Measurements from ENCODE around the gene DCLK1.

The DCLK1 gene

DNA sequence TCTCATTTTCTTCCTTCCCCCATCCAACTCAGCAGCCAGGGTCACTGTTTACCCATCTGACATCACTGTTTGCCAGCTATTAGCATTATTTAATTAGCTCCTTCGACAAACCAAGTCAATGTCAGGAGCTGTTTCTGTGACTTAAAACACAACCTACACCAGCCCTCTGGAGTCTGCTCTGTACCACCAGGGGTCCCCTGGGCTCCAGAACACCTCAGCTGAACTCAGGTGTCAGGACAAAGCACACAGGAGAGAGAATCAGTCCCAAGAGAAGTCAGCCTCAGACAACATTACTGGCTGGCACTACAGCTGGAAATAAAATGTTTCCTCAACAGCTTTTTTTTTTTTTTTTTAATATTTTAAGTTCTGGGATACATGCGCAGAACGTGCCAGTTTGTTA lies 45.1 kb downstream of the DCLK1 start:
- DNase-seq (ENCODE audit: low read depth), result no peak

DNA sequence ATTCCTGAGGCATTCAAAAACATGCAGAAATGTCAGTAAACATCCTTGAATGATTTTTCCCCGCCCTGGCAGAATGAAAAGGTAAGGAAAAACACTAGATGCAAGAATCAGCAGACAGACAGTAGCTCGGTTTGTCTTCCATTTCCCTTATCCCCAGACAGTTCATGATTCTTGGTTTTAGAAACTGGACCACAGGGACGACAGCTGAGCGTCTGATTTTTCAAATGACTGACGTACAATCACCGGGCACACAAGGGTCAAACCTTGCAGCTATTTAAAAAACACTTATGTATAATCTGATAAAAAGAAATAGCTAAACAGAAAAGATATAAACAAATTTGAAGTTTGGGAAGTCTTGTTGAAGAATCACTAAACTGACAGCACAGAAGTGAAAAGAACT lies 47.1 kb downstream of the DCLK1 start:
- no peak for DNase-seq (ENCODE audit: low read depth)

DNA sequence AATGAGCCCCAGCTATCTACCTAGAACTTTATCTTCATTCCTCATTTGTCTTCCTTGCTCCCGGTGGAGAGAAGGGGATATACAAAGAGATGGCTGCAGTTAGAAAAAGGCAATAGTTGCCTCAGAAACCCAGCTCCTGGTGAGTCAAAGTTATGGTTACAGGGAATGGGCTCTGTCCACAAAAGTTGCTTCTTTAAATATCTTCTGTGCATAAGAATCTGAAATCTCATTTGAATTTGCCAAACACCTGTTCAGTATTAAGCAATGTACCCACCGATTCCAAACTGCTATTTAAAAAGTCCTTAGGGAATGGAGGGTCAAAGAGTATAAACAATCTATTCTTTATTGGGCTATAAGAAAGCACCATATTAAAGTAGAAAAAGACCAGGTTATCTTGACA lies 48.4 kb downstream of the DCLK1 start:
- DNase-seq (ENCODE audit: low read depth), result no peak

DNA sequence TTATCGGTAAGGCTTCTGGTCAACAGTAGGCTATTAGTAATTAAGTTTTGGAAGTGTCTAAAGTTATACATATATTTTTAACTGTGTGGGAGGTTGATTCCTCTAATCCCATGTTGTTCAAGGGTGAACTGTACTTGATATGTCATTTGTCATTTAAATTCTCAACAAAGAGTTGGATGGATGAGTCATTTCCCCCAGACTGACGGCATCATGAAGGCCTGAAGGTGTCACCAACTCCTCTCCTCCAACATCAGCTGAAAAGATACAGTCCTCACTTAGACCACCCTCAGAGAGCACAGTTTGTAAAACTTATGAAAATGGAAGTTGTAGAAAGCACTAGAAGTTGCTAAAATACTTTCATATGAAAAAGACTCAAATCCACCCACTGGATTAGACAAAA lies 48.8 kb downstream of the DCLK1 start:
- DNase-seq (ENCODE audit: low read depth), result no peak

DNA sequence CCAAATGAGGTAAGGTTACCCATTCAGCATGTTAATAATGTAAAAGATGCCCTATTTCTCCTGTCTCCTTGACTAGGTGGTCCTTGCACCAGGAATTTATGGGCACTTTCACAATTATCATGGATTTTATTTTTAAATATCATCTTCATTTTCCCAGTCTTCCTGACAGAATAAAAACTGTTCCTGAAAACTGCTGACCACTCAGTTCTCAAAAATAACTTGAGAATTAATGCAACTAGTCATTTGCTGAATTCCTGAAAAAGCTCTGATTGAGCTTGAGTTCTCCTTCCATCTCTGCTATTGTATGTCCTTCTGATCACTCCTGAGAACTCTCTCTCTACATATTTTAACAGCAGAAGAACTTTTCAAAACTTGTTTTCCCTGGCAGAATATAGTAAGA lies 55.0 kb downstream of the DCLK1 start:
- DNase-seq (ENCODE audit: low read depth), result no peak

DNA sequence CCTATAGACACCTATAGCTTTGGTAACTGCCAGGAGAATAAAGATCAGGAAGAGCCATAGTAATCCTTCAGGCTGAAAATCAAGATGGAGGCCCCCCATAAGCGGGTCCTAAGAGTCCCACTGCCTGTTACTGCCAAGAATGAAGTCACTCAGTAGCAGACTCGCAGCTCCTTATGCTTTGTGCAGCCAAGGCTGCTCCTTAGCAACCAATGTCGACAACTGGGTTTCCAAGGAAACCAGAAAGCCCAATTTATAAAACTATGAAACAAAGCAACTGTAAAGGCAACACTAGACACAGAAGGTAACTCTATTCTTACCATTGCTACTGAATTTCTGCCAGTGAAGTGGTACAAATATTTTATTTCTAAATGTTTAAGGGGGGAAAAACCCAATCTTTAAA lies 56.5 kb downstream of the DCLK1 start:
- no peak for DNase-seq (ENCODE audit: low read depth)

DNA sequence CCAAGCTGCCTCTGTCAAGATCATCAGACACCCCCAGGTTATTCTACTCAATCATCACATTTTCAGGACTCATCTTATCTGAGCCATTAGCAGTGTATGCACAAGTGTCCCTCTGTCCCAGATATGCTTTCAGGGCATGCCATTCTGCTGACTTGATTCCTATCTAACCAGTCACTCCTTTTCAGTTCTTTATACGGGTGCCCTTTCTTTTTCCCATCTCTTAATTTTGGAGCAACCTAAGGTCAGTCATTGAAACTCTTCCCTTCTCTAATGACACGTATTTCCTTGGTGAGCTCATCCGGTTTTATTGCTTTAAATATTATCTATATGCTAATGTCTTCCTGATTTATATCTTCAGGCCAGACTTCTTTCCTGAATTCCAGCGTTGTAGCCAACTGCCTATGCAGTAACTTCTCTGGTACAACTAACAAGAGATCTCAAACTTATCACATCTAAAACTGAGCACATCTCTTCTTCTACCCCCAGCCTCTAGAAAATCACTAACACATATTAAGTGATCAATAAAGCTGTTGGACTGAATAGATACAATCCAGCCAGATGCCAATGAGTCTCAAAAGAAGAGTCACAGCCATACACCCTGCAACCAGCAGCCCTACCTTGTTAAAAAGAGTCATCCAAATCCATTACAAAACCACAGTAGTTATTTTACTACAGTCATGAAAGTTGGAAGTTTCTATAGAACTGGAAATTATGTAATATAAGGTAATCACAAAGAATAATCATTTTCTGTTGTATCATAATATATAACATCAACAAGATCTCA lies 58.8 kb downstream of the DCLK1 start:
- DNase-seq (ENCODE audit: low read depth), result no peak

DNA sequence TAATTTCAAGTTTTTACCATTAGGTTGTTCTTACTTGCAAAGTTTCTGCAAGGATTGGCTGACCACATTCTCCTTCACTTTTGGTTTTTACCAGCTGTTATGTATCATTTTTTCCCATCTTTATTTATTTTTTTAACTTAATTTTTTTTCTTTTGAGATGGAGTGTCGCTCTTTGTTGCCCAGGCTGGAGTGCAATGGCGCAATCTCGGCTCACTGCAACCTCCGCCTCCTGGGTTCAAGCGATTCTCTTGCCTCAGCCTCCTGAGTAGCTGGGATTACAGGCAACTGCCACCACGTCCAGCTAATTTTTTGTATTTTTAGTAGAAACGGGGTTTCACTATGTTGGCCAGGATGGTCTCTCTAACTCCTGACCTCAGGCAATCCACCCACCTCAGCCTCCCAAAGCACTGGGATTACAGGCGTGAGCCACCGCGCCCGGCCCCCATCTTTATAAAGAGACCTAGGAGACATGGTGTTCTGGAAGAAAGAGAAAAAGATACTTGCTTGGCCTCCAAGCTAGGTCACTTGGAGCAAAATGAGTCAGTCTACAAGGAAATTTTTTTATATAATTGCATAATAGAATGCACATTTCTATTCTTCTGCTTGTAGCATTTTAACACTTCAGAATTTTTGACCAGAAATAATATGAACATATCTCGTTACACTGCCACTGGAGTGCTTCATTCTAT lies 60.5 kb downstream of the DCLK1 start:
- peak; percentile 39 for DNase-seq (ENCODE audit: low read depth)

DNA sequence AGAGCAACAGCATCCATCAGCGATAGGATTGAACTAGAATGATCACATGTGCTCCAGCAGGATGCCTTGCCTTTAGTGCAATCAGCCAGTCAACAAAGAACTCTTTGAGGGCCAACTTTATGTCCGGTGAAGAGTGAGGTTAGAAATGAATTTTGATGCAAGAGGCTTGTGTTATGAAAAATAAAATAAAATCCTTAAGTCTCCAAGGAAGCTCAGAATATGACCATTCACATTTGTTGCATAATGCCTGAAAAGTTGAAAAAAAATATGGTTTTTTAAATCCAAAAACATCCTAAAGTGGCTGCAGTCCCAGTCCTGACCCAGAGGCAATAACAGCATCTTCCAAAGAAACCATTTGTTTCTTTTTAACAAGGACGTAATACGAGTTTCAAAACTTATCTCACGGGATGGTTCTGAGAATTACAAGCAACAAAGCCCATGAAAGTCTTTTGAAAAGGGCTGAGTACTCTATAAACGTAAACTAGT lies 61.3 kb downstream of the DCLK1 start:
- peak; percentile 80 for DNase-seq (ENCODE audit: low read depth)

DNA sequence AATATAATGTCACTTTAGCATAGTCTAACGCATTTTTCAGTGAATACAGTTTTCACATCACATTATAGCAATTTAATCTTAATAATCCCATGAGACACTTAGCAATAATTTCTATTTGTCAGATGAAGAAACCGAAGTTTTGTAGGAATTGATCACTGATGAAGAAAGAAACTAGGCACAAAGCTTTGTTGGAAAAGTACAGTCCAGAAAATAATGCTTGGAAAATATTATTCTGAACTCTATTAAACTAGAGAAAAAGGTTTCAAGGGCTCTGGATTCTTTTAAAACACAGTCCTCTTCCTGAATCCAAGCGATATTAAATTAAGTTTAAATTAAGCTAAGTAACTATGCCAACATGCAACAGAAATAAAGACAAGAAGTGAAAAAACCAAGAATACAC lies 62.2 kb downstream of the DCLK1 start:
- no peak for DNase-seq (ENCODE audit: low read depth)

DNA sequence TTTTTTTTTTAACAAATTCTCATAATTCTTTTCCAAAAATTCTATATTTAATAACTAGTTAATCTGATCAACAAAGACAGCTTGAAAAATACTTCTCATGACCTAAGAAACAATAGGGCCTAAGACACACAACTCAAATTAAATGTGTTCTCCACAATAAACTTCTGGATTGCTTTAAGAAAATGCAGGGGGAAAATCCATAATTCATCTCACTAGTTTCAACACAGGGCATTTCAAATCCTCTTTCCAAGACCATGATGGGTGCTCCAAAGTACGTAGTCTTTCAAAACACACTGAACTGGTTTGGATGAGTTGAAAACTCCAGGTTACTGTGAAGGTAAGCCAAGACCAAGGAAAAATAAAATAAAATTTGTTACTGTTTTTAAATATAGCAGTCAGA lies 62.6 kb downstream of the DCLK1 start:
- no peak for DNase-seq (ENCODE audit: low read depth)

DNA sequence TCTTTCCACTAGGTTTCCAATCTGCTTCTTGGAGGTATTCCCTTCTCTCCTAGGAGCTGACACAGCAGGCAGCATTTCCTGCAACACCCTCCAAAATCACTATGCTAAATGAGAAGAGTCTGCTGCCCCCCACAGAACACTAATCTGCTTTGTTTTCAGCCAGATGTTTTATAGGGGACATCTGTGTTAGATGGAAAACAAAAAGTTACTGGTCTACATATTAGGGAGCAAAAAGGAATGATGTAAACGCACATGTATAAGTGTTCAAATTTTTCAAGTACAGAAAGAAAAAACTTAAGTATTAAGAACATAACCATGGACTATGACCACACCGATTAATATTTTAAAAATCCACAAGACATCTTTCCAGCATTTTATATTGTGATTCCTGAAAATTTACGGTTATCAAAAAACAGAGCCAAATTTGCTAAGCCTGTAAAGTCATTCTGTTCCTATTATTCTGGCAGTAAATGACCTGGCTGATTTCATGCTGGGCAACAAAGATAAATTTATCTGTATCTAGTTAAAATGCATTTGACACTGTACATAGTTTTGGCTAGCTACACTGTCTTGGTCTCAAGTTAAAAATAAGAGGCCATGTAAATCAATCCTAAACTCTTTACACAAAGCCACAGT lies 63.3 kb downstream of the DCLK1 start:
- DNase-seq (ENCODE audit: low read depth), result no peak

DNA sequence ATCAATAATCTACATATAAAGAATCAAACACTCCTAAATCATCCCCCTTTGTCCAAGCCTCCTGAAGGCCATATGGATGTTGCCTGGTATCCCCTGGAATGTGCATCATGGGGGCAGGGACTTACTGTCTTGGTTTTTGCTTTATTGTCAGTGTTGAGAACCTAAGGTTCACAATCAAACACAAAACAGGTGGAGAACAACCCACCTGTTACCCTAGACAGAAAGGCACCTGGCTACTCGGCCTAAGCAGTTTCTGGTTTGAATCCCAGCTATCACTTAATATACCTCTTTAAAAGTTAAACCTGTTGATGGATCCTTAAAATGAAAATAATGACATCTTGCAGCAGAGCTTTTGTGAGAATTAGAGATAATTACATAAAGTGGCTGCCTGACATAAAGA lies 68.9 kb downstream of the DCLK1 start:
- no peak for DNase-seq (ENCODE audit: low read depth)

DNA sequence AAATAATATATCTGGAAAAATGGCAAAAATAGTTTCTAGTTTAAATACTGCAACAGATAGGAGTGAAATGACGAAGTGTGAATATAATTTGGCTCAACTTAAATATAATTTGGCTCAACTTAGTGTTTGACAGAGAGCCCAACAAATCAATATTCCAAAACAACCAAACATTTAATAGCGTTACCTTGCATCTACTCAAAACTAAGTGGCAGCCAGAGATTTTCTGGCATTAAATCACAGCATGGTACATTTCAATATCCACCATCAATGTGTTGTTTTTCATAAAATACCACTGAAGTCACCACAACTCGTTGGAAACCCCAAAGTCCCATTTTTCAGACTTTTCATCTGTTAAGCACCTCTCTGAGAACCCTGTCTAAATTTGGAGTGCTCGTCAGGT lies 69.6 kb downstream of the DCLK1 start:
- no peak for DNase-seq (ENCODE audit: low read depth)

DNA sequence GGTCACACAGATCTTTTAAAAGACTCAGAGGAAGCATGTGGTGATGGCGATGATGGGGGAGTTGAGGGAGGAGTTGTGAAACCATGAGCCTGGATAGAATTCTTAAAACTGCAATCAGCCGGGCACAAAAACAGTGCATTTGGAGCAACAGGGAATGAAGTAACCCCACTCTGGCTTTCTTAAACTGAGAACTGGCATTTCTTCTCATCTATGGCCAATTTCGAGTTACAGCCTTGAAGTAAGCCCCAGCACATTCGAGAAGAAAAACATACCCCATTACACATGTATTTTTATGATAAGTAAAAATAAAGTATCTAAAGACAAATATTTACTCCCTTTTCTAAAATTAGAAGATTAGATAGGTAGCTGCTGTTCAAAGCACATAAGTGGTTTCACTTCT lies 70.1 kb downstream of the DCLK1 start:
- no peak for DNase-seq (ENCODE audit: low read depth)

DNA sequence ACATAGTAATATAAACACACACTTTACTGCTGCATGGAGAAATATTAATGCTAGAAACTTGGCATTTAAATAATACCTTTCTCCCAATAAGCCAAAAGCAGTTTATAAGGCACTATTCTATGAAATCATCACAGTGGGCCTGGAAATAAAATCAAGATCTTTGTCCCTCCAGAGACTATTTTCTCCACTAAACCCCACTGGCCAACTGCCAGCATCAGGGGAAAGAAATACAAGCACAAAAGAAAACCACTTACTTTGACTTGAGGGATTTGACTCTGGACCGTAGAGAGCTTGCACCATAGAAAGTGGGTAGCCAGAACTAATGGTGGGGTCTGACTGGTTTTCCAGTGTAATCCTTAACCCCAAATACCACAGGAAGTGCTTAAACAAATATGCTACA lies 71.9 kb downstream of the DCLK1 start:
- no peak for DNase-seq (ENCODE audit: low read depth)

DNA sequence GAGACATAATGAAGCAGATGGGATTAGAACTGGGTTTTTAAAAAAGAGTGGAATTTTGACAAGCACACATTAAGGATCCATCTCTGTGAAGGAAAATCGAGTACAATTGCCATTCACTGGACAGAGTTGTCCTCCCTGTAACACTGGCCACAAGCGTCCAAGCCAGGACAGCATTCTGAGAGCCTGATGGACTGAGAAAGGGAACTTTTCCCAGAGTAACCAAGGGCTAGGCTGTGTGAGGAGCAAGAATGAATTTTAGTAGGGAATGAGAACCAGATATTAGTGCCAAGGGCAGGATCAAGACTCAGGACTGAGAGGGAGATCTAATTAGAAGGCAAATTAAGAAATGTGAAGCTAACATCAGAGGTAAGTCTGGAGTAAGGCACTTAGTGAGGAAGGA lies 73.1 kb downstream of the DCLK1 start:
- no peak for DNase-seq (ENCODE audit: low read depth)

DNA sequence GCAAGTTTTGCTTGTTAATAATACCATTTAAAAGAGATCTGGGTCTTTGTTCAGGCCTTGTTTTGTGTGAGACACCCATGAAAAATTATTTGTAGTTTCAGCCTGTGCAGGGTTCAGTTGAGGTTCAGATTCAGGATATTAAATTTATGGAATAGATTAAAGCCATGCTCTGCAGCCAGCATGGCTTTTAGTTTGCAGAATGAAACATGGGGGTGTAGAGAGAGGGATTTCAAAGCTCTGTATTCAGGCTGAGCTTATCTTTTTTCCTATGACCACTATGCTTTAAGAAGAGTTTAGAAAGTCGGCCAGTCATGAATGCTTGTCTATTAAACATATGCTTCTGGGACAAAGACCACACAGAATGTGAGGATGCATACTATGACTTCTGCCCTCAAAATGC lies 73.6 kb downstream of the DCLK1 start:
- DNase-seq (ENCODE audit: low read depth), result no peak

DNA sequence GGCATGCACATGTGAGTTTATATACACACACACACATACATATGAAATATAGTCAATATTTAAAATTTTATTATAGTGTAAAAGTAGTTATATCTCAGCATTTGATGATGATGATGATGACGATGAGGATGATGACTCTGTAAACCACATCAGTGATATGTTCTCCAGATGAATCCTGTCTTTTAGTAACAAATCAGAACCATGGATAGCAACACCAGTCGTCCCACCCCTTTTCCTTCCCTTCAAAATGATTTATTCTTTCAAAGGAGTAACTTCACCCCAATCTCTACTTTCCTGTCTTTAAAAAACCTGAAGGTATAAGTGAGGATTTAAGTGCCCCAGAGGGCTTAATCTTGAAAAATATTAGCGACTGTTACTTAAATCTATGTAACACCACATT lies 74.1 kb downstream of the DCLK1 start:
- DNase-seq (ENCODE audit: low read depth), result no peak

DNA sequence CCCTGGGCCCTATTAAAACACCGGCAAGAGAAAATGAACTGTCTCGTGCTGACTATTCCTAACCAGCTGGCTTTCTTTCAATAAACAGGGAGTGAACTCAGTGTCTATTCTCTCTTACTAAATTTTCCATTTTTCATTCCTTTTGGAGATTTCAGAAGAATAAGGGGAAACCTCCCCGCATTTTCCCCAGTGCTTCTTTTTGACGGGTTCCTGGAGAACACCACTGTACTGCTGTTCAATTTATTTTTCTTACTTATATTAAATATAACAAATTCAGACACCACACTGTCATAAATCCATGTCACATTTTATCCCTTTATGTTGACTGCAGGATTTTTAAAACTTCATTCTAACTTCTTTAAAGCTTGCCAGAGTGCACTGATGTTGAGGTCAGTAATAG lies 75.8 kb downstream of the DCLK1 start:
- no peak for DNase-seq (ENCODE audit: low read depth)

DNA sequence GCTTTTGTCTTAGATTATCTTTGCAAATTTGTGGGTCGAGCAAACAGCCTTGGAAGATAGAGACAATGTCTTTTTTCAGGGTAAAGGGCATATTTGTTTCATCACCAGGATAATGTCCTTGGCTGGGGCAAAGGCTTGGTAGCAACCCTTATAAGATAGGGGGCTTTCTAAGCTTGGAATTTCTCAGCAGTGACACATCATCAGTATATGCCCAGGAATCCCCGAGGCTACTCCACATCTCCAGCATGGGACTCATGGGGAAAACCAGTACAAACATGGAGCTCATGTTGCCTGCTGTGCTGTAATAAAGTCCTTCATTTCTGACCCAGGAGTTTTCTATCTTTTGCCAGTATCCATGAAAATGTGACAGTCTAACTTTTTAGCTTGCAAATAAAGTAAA lies 77.1 kb downstream of the DCLK1 start:
- no peak for DNase-seq (ENCODE audit: low read depth)

DNA sequence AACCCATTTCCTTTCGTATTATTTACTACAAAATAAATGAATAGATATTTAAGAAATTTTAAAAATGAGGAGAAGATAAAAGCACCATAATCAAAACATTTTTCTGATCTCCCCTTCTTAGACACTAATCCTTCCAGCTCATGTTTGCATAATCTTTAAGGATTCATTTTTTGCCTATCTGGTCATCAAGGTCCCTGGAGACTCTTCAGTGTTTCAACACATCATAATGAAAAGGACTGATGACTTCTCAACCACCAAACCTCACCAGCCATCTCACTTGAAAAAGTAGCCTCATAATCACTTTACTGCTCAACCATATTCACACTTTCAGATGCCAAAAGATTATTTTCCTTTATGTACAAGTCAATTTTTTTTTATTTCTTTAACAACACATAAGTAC lies 80.1 kb downstream of the DCLK1 start:
- DNase-seq (ENCODE audit: low read depth), result peak; percentile 4

DNA sequence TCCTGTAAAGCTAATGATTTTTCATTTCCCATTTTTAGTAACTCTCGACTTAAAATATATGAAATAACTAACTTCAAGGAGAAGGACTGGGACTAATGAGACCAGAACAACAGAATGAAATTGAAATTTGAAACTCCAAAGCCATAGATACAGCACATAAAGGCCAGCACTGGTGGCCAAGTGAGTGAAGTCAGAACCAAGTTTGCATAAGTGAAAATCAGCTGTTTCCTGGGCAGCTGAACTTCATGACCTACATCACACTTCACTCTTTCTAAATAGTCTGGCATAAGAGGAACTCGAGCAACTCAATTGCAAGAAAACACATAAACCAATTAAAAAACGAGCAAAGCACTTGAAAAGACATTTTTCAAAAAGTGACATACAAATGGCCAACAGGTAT lies 84.5 kb downstream of the DCLK1 start:
- no peak for DNase-seq (ENCODE audit: low read depth)

Measured in fibroblast of gingiva (primary cell).